Amniotic stem cell (primary cell): ENCODE data around the gene LRRC34.

ENCODE experiments used
- DNase-seq: peaks from one replicate; lab custom pipeline; 2025; lab: John Stamatoyannopoulos, UW

LRRC34 gene

GRCh38 chr3:169813757-169814517 lies 1.2 kb upstream of the LRRC34 start:
- DNase-seq = no peak

GRCh38 chr3:169813278-169813677 lies 574 bp upstream of the LRRC34 start:
- DNase-seq = no peak

DNA sequence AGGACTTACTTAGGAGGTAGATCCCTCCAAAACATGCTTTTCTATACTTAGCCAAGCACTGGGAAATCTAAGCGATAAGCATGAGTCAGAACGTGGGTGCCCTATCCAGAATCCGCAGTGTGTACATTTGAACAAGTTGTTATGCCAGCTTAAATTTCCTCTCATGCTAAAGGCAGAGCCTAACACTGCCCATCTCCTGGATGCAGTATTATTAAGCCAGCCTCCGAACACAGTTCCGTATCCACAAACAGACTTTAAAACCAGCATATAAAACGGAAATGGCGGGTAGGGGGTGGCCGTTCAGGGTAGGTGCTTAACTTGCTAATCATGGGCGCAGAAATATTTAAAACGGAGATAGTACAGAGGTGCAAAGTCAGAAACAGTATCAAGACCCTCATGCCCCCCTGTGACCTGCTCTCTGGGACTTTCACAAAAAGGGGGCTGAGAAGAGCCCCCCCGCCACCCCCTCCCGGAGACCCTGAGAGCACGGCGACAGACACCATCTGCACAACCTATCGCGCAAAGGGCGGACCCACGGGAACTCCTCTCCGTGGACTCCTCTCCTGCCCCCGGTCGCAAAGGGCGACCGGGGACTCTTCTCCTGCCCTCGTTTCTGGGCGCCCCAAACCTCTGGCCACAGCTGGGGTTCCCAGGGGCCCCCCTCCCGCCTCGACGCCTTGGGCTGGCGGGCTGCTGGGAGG lies 923 bp downstream of the LRRC34 start:
- DNase-seq = peak; percentile 74

DNA sequence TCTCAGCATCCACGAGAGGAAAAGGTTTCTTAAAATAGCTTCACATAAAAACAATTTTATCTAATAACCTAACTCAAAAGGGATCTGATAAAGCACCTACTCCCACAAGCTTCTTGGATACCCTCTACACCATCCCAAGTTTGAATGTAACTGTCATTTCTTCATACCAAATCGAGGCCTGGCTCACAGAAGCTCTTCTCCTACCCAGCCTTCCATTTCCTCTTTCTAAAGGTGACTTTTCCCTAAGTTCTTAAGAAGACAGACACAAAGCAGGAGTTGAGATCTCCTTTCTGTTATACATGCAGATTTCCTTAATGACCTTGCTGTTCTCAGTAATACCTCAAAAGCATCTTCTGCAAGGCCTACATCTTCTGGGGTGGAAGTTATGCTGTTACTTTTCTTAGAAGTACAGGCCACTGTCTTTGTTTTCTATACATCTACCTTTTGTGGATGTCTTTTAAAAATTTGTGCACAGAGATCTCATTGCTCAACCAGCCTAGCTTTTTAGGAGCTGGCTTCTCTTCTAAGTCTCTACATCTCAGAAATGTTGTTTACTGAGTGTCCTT lies 3.4 kb downstream of the LRRC34 start:
- DNase-seq = no peak

DNA sequence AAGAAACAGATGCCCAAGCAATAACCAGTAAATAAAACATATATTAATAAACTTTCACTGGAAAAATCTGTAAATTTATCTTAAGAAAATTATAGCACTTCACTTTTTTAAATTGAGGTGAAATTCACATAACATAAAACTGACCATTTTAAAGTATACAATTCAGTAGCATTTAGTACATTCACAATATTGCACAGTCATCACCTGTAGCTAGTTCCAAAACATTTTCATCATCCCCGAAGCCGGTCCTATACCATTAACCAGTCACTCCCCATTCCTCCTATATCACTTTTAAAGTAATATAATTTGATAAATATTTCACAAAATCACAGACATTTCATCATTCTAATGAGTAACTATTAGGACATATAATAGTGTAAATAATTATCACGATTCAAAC lies 8.0 kb downstream of the LRRC34 start:
- DNase-seq = no peak

DNA sequence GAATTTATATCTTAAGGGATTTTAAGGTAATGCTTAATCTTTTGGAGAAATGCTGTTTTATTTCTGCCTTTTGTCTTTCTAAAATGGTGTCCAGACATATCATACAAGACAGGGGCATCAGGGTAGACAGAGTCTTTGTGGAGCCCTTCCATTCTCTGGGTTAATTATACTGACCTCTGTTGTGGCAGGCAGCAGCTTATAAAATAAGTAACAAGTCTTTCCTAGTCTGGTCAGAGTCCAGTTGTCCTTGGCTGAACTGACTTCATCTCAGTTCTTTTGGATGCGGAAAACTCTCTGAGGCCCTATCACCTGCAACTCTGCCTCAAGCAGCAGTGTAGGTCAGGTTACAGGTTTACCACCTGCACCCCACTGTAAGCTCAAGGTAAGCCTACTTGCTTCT lies 20.3 kb downstream of the LRRC34 start:
- DNase-seq = no peak

DNA sequence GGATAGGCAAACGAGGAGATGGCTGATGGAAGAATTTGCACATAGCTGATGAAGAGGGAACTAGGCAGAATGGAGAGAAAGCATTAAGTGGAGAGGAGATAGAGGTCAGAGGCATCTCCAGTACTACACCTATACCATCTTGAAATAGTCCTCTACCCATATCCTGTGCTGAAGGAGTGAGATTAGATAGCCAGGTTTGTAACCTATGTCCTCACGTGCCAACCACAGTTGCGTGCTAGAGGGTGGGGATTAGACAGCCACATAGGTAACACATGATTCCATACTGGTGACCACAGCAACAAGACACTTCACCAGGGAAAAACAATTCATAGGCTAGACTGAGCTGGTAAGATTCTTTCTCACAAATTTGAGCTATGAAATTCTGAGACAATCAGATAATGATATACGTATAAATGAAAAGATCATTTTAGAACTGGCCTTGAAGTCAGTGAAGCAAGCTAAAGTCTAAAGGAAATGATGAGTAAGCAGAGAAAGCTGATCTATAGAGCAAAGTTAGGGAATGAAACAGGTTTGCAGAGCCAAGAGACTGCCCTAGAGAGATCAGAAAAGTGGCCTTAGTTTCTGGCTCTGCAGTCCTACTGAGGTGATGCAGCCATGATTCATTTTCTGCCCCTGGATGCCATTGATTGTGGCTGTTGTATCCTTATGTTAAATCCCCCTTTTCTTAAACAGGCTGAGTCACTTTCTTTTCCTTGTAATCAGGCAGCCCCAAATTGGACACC lies 21.8 kb downstream of the LRRC34 start:
- no peak for DNase-seq

- no peak for DNase-seq
Observed at GRCh38 chr3:169790219-169790618, 22.5 kb downstream of the LRRC34 start.

DNA sequence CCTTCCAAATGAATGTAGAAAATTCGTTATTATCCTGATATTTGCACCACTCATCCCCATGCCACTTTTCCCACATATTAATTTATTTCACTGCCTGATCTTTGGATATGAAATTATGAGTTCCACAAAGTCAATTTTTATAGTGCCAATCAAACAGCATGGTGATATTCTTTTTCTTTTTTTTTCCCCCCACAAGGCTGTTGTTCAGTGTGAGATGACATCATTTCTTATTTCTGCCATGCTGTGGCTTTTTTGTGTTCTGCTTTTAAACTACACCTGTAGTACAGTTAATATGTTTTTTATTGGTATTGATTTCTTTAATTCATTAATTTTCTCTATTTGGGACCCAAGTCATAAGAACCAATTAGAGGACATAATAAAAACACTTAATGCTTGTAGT lies 24.9 kb downstream of the LRRC34 start:
- DNase-seq = no peak

GRCh38 chr3:169787120-169787519 lies 25.6 kb downstream of the LRRC34 start:
- no peak for DNase-seq

- no peak for DNase-seq
Observed at GRCh38 chr3:169781209-169781855, 31.4 kb downstream of the LRRC34 start.

GRCh38 chr3:169780742-169781141 lies 32.0 kb downstream of the LRRC34 start:
- no peak for DNase-seq

- no peak for DNase-seq
Observed at GRCh38 chr3:169777822-169778221, 34.9 kb downstream of the LRRC34 start.

DNA sequence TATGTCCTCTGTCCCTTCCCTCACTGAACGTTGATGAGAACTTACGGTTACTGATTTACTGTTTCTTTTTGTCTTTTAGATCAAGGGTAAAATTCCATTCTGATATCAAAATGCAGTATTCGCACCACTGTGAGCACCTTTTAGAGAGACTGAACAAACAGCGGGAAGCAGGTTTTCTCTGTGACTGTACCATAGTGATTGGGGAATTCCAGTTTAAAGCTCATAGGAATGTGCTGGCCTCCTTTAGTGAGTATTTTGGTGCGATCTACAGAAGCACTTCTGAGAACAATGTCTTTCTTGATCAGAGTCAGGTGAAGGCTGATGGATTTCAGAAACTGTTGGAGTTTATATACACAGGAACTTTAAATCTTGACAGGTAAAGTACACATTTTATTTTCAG lies 38.5 kb downstream of the LRRC34 start:
- DNase-seq = no peak

DNA sequence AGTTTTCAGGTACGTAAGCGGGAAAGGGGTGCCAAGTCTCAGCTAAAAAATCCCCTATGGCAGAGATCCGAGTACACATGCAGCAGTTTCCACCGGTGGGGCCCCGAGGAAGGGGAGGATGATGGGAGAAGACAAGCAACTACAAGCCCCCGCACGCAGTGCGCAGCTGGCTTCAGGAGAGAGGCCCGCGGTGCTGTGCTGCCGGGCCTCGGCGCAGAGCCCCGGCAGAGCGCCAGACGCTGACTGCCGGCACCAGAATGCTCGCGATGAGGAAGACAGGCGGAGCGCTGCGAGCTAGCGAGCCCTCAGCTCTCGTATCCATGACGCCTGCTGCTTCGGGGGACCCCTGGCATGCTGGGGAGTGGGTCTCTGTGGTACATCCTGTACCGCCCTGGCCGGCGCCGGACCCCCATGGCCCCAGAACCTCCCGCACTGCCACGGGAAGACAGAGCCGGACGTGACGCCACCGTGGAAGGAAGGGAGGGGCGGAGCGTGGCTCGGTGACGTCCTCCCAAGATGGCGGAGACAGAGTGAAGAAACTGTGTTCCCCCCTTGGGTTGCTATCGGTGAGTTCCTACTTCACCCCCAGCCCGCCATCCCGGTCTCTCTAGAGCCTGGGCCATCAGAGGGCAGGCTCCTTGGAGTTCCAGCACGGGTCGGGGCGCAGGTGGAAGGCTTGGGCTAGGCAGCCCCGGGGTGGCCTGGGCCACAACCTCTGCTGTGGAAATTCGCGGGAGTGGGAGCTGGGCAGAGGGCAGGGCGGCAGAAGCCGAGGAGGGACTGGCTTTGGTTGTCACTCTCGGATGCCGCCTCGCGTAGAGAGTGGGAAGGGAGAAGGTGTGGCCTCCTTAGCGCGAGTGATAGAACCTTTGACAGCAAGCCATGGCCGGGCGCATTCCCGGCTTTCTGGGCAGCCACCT lies 39.5 kb downstream of the LRRC34 start, which contains the start of gene MYNN:
Gene MYNN, plus strand, starts transcription at position 500 of the 920 bp plus-strand sequence. CDS start 900 bp downstream, outside the sequence.
- DNase-seq = peak; percentile 73

GRCh38 chr3:169772305-169772896 lies 40.3 kb downstream of the LRRC34 start:
- DNase-seq = peak; percentile 41

DNA sequence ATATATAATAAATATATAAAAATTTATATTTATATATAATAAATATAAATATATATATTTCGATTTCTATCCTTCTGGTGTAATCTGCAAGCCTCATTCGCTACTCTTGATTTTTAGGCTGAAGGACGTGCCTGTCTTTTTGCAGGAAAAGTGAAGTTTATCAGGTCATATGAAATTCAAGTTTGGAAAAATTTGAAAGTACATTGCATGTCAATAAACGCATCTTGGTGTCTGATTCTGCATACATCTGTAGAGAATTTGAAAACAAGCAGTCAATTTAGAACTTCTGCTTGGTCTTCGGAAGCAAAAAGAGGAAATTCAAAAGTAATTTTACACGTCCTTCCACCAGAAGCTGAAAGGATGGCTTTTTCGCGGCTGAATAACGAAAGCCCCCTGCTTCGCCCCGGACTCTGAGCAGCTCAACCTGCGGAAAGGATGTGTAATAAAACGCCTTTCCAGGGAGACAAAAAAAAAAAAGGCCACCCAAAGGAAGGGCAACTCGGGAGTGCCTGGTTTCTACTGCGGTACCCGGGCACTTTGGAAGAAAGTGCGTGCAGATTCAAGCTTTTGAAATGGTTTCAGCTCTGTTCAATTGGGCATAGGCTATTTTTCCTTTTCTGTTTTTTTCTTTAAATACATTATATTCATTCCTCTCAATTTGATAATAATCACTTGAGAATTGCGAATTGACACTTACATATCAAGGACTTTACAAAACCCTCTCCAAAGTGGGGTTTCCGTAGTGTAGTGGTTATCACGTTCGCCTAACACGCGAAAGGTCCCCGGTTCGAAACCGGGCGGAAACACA lies 41.0 kb downstream of the LRRC34 start:
- DNase-seq = peak; percentile 57

DNA sequence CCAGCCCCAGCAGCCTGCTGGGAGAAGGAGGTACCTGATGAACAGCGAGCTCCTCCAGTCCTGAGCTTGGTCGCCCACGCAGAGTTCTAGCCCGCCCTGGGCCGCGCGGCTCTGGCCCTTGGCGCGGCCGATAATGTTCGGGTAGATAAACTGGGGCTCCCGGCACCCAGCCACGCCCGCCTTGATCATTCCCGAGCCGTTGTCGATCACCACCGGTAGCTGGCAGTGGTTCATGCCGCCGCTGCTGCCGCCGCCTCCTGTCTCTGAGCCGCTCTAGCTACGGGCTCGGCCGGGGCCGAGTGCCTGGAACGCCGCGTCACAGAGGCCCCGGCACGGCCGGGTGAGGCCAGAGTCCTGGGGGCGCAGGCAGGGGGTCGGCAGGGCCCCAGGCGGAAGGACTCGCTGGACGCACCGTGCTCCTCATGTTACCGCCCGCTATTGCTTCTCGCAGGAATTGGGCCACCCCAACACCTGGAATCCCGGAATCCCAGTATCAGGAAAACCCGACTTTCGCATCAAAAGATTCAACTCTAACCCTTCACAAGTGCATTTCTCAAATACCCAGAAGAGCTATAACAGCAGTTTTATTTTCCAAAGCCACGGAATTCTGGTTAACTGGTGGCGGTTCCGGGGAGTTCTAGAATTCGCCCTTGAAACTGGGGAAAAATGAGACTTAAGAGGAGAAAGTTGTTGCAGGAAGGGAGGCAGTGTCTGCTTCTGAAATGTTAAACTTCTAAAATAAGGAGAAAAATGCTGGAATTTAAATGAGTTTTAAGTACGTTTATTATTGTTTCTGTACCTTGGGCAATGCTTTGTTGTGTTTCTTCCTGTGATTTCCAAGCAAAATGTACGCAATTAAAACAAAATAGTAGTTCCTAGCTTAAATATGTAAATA lies 43.2 kb downstream of the LRRC34 start, which contains the start of gene ACTRT3:
Gene ACTRT3, minus strand, starts transcription at position 275 of the 895 bp plus-strand sequence. Its CDS starts 41 bp downstream, at position 234.
- DNase-seq = no peak
